Measurements from ENCODE around the gene PRDM16.

Gene PRDM16

DNA sequence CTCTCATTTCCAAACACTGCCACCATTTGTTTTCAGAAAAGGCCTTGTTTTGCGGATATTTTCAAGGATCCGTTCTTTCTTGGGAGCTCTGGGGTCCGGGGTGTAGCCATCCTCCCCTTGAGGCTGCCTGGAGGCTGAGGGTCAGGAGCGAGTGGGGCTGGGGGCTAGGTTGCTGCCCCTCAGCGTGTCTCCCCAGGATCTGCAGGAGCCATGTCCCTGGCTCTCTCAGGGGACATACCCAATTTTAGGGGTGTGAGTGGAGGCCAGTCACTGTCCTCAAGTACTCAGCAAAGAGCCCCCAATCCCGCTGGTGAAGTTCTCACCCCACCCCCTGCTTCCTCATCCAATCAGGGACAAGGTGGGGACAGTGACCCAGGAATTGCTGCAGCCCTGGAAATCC, 15.0 kb upstream of the PRDM16 start:
- no peak for DNase-seq (ENCODE audit: low read depth, low spot score)

- no peak for DNase-seq (ENCODE audit: low read depth, low spot score)
These were observed 14.5 kb upstream of the PRDM16 start for GRCh38 chr1:3054474-3054873.

DNA sequence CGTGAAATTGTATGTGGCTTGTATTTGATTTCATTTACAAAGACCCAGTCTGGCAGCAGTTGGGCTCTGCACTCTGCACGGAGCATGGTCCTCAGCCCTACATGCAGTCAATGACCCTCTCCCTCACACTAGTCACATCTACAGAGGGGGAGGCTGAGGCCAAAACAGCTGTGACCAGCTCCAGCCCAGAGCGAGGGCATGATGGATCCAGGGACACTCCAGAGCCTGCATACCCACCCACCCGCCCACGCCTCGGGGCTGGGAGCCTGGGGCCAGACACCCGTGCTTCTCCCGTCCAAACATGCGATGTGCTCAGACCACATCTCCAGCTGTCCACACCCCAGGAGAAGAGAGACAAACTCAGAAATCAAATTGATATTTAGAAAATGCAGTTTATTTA, 14.0 kb upstream of the PRDM16 start:
- DNase-seq (ENCODE audit: low read depth, low spot score): no peak

DNA sequence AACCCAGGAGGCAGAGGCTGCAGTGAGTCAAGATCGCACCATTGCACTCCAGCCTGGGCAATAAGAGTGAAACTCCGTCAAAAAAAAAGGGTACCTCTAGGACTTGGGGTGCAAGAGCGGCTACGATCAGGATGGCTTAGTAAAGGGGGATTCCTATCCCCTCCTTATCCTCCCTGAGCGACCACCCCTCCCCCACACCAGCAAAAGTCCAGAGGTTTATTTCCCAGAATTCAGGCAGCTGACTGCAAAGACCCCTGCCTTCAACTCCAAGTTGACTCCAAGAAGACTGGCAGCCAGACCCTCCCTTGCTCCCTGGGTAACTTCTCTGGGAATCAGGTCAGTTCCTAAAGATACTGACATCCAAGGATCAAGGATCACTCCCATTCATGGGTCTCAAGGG, 12.4 kb upstream of the PRDM16 start:
- no peak for DNase-seq (ENCODE audit: low read depth, low spot score)

DNA sequence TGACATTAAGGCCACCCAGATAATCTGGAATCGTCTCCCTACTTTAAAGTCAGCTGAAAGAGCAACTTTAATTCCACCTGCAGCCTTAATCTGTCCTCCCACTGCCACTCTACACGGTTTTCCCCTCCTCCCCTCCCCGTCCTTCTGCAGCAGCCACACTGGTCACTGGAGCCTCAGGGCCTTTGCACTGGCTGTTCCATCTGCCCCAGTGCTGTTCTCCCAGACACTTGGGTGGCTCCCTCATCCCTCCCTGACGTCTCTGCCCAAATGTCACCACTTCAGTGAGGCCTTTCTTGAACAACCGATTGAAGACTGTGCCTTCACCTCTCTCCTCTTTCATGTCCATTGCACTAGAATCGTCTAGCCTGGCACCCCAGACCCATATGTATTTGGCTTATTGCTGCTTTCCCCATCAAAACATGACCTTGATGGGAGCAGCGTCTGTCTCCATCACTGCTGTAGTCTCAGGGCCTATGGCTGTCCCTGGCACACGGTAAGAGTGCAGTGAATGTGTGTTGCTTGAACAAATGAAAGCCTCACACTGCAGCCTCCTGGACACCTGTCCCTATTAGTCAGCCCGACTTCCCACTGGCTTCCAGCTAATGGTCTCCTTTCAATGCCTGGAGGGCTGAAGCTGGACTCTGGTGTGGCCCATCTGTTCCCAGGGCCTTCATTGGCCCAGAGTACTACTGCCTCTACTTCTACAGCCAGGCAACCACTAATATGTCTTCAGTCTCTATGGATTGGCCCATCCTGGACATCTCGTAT, 10.6 kb upstream of the PRDM16 start:
- no peak for DNase-seq (ENCODE audit: low read depth, low spot score)

DNA sequence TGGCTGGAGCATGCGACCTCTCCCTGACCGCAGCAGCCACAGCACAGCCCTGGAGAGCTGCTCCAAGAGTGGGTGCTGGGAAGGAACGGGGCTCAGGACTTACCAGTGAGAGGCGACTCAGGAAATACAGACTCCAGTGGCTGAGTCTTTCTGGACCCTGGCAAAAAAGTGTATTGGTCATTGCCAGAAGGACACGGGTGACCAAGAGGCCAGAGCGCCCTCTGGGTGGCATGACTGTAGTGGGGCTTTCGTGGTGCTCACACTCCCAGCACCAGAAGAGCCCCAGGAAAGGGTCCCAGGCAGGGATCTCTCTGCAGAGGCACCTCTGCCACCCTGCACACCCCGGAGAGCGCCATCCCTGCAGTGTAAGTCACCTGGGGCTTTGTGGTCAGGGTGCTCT, 8.9 kb upstream of the PRDM16 start:
- no peak for DNase-seq (ENCODE audit: low read depth, low spot score)

DNA sequence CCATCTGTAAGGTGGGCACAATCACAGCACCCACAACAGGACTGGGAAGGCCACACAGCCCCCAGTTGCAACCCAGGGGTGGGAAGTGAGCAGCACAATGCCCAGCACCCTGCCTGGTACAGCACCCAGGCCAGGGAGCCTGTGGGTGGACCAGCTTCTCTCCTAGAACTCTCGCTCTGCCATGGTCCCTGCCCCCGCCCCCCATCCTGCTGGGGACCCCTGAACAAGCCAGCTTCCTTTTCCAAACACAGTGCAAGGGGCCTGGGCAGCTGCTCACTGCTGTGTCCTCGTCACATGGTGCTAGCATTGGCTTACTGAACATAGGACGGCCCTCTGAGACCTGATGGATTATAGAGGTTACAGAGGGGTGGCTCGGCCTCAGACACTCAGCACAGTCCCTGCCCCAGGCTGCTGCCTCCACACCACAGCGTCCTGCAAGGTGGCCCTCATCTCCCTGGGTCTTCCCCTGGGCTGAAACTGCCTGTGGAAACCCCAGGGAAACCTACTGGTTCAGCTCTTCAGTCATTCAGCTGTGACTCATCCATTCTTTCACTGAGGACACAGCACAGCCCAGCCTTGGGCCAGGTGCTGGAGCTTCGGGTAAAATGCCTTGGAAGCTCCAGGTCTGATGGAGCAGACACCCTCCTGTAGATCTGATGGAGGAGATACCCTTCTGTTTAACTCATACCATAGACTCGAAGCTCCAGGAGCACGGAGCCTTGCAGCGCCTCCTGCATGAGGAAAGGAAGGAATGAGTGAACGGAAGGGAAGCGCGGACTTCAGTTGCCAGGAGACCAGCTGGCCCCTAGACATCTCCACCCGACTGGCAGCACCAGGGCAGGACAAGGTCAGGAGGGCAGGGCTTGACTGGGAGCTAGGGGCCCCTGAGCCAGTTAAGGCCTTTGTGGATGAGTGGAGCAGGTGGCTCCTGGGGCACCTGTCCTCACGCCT, 8.1 kb upstream of the PRDM16 start:
- no peak for DNase-seq (ENCODE audit: low read depth, low spot score)

- DNase-seq (ENCODE audit: low read depth, low spot score): no peak
These were observed 7.4 kb upstream of the PRDM16 start for GRCh38 chr1:3061566-3061965.

DNA sequence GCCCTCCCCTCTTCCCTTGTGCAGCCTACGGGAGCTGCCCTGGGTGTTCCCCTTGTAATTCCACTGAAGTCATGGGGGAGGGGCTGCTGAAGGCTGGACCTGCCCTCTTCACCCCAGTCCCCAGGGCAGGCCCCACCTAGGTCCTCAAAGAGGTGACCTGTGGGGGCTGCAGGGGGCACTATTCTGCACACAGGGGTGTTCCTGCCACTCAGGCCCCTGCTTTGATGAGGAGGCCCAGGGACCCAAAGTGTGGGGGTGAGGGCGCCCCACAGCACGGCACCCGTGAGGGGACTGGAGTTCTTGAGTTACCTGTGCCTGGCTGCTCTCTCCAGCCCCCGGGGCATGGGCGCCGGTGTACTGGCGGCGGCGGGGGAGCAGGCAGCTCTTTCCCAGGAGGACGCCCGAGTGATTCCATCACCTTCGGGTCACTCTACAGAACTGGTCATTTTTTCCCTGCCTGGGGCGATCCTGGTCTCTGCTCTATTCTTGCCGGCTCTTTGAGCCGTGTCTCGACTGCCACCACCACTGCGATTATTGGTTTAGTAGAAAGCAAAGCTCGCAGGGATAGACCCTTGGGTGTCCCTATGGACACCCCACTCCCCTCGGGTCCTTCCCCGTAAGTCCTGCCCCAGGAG, 6.9 kb upstream of the PRDM16 start:
- no peak for DNase-seq (ENCODE audit: low read depth, low spot score)

- DNase-seq (ENCODE audit: low read depth, low spot score): no peak
These were observed 6.2 kb upstream of the PRDM16 start for GRCh38 chr1:3062616-3063378.

DNA sequence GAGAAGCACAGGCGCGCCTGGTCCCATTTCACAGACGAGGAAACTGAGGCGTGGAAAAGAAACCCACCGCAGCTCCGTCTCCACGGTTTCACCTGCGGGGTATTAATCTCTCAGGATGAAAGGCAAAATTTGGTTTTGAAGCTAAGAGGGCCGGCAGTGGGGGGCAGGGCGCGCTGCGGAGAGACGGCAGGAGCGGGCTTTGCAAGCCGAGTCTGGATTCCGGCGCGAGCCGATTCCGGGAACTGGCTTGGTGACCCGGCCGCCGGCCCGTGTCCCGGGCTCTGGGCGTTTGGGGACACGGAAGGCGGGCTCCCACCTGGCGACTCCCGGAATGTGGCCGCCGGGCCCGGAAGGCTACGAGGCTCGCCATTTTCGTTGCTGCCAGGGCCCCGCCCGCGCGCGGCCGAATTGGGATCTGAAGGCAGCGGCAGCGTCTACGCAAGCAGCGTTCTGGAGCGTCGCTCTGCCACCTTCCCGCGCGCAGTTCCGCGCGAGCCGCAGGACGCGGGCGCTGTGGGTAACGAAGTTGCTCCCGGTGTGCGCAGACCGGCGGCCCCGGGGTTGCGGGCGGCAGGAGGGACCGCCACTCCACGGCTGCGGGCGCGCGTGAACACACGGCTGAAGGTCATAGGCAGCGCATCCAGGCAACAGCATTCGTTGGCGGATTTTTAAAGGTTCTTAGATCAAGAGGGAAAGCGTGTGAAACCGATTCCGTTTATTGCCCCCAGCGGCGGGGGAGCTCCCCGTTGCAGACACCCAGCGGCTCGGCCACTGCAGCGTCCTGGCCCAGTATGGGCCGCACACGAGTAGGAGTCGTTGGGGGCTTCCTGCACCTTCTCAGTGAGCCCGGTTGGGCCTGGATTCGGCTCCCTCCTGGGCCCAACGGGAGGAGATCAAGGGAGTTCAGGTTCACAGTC, 5.4 kb upstream of the PRDM16 start:
- DNase-seq (ENCODE audit: low read depth, low spot score): no peak

DNA sequence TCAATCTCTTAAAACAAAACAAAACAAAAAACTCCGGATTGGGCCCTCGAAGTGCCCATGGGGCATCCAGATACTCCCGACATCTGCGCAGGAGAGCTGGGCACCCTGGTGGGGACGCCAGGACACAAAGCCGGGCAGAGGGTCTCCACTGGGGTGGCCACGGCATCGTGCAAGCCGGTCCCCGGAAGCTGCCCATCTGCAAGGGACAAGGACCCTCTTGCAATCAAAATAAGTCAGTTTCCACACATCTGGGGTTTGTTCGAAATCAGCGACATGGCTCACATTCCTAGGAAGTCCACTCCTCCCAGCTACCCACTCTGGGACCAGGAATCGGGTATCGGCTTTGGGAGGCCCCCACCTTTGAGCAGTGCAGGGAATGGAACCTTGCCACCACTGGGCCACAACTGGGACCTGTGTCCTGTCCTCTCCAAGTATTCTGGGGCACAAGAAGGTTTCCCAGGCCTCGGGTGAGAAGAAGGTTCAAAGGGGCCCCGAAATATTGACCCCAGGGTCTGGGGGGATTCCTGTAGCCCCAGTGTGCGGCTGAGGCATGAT, 4.6 kb upstream of the PRDM16 start:
- DNase-seq (ENCODE audit: low read depth, low spot score): no peak

DNA sequence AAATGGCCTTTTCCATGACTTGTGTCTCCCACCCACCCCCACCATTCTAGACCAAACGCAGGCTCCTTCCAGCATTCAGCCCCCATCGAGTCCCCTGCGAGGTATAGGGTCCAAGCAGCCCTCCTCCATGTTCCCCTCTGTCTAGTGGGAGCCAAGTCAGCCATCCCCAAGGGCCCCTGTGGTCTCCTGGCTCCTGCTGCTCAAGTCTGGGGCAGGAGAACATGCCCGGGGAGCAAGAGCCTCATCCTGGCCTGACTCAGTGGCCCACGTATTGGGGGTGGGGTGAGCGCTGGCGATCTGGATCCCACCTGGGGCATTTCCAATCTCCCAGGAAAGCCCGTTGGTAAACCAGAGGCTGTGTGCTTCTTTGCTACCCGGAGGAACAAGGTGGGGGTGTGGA, 4.1 kb upstream of the PRDM16 start:
- DNase-seq (ENCODE audit: low read depth, low spot score): no peak

DNA sequence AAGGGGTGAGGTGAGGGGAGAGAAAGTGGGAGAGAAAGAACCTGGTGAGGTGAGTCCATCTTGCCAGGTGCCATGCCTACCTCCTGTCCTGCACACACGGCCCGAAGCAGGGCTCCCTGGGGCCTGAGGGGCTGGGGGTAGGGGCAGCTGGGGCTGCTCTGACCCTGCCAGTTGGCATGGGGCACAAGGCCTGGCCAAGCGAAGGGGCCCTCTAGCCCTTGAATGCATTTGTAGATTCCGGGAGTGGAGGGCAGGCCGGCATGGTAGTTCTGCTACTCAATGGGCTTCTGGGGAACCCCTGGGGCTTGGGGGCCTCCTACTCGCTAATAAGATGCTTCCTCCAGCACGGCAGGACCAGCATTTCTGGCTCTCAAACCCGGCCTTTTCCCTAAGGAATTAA, 3.6 kb upstream of the PRDM16 start:
- no peak for DNase-seq (ENCODE audit: low read depth, low spot score)

GRCh38 chr1:3065797-3066196, 3.2 kb upstream of the PRDM16 start:
- no peak for DNase-seq (ENCODE audit: low read depth, low spot score)

GRCh38 chr1:3066250-3066711, 2.7 kb upstream of the PRDM16 start:
- DNase-seq (ENCODE audit: low read depth, low spot score): no peak

- DNase-seq (ENCODE audit: low read depth, low spot score): no peak
These were observed 2.2 kb upstream of the PRDM16 start for GRCh38 chr1:3066826-3067225.

DNA sequence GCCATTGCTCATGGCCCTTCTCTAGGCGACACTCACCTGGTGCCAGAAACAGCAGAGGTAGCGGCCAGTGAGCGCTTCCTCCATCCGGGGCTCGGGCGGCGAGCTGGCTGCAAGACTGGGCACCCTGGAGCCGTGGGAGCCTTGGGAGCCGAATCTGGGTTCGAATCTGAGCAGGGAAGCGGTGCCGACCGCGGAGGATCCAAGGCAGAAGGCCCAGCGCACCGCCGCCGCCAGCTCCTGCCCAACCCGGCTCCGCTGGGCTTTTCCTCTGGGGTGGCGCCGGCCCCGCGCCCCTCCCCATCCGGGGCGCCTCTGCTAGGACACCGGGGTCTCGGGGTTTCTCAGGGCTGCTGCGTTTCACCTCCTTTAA, 1.7 kb upstream of the PRDM16 start:
- no peak for DNase-seq (ENCODE audit: low read depth, low spot score)

DNA sequence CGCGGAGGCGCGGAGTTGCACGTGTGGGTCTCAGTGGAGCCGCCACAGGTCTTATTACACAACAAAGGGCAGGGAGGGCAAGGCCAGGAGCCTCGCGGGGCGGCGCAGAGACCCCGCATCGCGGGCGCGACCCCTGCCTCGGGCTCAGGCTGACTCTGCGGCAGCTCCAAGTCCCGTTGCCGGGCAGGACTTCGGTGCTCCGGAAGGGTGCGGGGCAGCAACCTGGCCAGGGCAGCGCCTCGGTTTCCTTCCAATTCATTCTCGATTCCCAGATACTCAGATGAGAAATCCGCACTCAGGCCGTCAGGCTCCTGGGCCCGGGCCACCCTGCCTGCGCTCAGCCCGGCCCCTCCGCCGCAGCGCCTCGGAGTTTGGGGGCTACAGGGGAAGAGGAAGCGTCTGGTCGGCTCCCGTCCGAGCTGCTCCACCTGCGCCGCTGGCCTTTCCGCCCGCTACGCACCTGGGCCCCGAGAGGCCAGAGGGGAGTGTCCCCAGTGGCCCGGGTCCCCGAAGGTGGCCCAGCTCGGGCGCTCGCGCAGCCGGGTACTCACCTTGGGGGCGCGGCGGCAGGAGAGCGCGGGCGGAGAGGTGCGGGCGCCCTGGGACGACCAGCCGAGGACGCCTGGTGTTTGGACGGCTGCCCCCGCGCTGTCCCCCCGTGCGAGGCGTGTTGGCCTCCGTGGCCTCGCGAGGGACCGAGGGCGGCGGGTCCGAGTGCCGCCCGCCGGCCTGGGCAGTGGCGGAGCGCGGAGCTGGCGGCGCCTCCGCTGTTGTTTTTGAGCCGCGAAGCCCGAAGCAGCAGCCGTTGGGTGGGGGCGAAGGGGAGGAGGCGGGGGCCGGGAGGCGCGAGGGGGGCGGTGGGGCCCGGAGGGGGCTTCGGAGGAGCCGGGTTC, 1.1 kb upstream of the PRDM16 start:
- no peak for DNase-seq (ENCODE audit: low read depth, low spot score)
